PC-9 (cell line): ENCODE data around the gene GJC2.

ENCODE experiments used
- EZH2 ChIP-seq: fragments of 200-600 bp; sonication (generic); IDR thresholded peaks from 2 replicates; pipeline ENCODE4 v1.8.0; 2017; ENCODE audit warnings: antibody characterized with exemption, low read depth
- TF ChIP-seq, protein P1 (sequence below): fragments of 200-600 bp; sonication (generic); conservative IDR thresholded peaks from 2 replicates; pipeline ENCODE4 v1.6.1; 2017; ENCODE audit warnings: mixed run types, antibody characterized with exemption, mild to moderate bottlenecking, moderate library complexity

DNA sequence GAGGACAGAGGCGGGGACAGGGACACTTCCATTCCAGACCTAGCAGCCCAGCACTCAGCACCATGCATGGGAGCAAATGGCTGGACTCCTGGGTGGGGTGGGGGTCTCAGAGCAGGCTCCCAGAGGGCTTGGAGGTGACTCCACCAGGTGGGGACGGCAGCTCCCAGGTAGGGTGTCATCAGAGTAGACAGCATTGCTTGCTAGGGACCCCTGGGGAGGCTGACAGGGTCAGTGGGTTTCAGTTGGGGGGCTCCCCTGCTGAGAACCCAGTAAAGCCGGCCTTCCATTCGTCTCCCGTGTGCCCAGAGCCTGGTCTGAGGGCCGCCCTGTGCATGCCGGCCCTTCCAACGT, 4.8 kb upstream of the GJC2 start:
- TF ChIP-seq, protein P1, sequence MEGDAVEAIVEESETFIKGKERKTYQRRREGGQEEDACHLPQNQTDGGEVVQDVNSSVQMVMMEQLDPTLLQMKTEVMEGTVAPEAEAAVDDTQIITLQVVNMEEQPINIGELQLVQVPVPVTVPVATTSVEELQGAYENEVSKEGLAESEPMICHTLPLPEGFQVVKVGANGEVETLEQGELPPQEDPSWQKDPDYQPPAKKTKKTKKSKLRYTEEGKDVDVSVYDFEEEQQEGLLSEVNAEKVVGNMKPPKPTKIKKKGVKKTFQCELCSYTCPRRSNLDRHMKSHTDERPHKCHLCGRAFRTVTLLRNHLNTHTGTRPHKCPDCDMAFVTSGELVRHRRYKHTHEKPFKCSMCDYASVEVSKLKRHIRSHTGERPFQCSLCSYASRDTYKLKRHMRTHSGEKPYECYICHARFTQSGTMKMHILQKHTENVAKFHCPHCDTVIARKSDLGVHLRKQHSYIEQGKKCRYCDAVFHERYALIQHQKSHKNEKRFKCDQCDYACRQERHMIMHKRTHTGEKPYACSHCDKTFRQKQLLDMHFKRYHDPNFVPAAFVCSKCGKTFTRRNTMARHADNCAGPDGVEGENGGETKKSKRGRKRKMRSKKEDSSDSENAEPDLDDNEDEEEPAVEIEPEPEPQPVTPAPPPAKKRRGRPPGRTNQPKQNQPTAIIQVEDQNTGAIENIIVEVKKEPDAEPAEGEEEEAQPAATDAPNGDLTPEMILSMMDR, result no peak
- TF ChIP-seq EZH2, result no peak
